C4-2B (cell line): ENCODE measurements around the gene LEAP2.

Source experiments
- CTCF ChIP-seq: fragments of 450-650 bp; conservative IDR thresholded peaks from 2 replicates; pipeline ENCODE4 v1.5.1; 2017; ENCODE audit warnings: mild to moderate bottlenecking
- ZFX ChIP-seq: fragments of 450-650 bp; IDR thresholded peaks from 2 replicates; pipeline ENCODE4 v1.6.1; 2017

- TF ChIP-seq CTCF = no peak
- TF ChIP-seq ZFX = no peak
Measured at GRCh38 chr5:132901730-132902129, 28.3 kb downstream of the LEAP2 start.
